H9 (cell line): Measurements from ENCODE around the gene TSPAN9. TPM values are rescaled to one million over a fixed set of nuclear protein-coding genes. Genes with fewer than 3 reads are reported as not detected.

Experiments
- DNase-seq: peaks from one replicate; pipeline ENCODE4 v3.0.0-alpha.2; 2017
- H2AFZ ChIP-seq: one replicate; pipeline ENCODE4 v1.6.1; 2013; ENCODE audit warnings: mild to moderate bottlenecking, low read length, control low read depth, moderate library complexity
- H2AK5ac ChIP-seq: 2 replicates; pipeline ENCODE4 v1.6.1; 2013; ENCODE audit warnings: low read length, control low read depth, mixed read lengths; ENCODE audit not compliant: insufficient read length
- H2BK120ac ChIP-seq: one replicate; pipeline ENCODE4 v1.6.1; 2013; ENCODE audit warnings: low read depth, mild to moderate bottlenecking, low read length, control low read depth, inconsistent platforms; ENCODE audit not compliant: poor library complexity, severe bottlenecking
- H2BK12ac ChIP-seq: 2 replicates; pipeline ENCODE4 v1.6.1; 2013; ENCODE audit warnings: low read length, control low read depth, mixed read lengths, low read depth; ENCODE audit not compliant: insufficient read length
- H2BK15ac ChIP-seq: 2 replicates; pipeline ENCODE4 v1.6.1; 2013; ENCODE audit warnings: low read depth, low read length, control low read depth
- H2BK20ac ChIP-seq: one replicate; pipeline ENCODE4 v1.6.1; 2013; ENCODE audit warnings: low read depth, mild to moderate bottlenecking, low read length, control low read depth, inconsistent platforms; ENCODE audit not compliant: poor library complexity, severe bottlenecking
- H2BK5ac ChIP-seq: 2 replicates; pipeline ENCODE4 v1.6.1; 2013; ENCODE audit warnings: low read length, control low read depth, mixed read lengths; ENCODE audit not compliant: insufficient read length
- H3K14ac ChIP-seq: 2 replicates; pipeline ENCODE4 v1.6.1; 2013; ENCODE audit warnings: low read length, control low read depth; ENCODE audit not compliant: insufficient read depth
- H3K18ac ChIP-seq: 2 replicates; pipeline ENCODE4 v1.6.1; 2013; ENCODE audit warnings: low read depth, mild to moderate bottlenecking, mixed read lengths, low read length, control low read depth; ENCODE audit not compliant: insufficient read length
- H3K23ac ChIP-seq: 2 replicates; pipeline ENCODE4 v1.6.1; 2013; ENCODE audit warnings: low read length, control low read depth, mixed read lengths, low read depth; ENCODE audit not compliant: insufficient read length
- H3K23me2 ChIP-seq: 2 replicates; pipeline ENCODE4 v1.6.1; 2013; ENCODE audit warnings: low read depth, mild to moderate bottlenecking, mixed read lengths, low read length, control low read depth; ENCODE audit not compliant: insufficient read length, poor library complexity, severe bottlenecking
- H3K27ac ChIP-seq: 2 replicates; pipeline ENCODE4 v1.5.1; 2013; ENCODE audit warnings: low read length, control low read depth, mixed read lengths, low read depth; ENCODE audit not compliant: insufficient read length
- H3K27me3 ChIP-seq: 2 replicates; pipeline ENCODE4 v1.6.1; 2013; ENCODE audit warnings: low read length, control low read depth, inconsistent platforms; ENCODE audit not compliant: insufficient read depth
- H3K4ac ChIP-seq: 2 replicates; pipeline ENCODE4 v1.6.1; 2013; ENCODE audit warnings: low read depth, mild to moderate bottlenecking, control low read depth, inconsistent platforms, low read length, moderate library complexity
- H3K4me1 ChIP-seq: 2 replicates; pipeline ENCODE4 v1.6.1; 2013; ENCODE audit warnings: low read length, control low read depth, inconsistent platforms; ENCODE audit not compliant: insufficient read depth
- H3K4me2 ChIP-seq: 2 replicates; pipeline ENCODE4 v1.6.1; 2013; ENCODE audit warnings: low read length, control low read depth, mixed read lengths; ENCODE audit not compliant: insufficient read length, insufficient read depth
- H3K56ac ChIP-seq: 2 replicates; pipeline ENCODE4 v1.6.1; 2013; ENCODE audit warnings: low read depth, mild to moderate bottlenecking, mixed read lengths, low read length, control low read depth; ENCODE audit not compliant: insufficient read length
- H3K79me1 ChIP-seq: 2 replicates; pipeline ENCODE4 v1.6.1; 2013; ENCODE audit warnings: low read depth, mild to moderate bottlenecking, moderate library complexity, low read length, control low read depth, inconsistent platforms; ENCODE audit not compliant: insufficient read depth, poor library complexity, severe bottlenecking
- H3K79me2 ChIP-seq: 2 replicates; pipeline ENCODE4 v1.6.1; 2013; ENCODE audit warnings: low read length, control low read depth, inconsistent platforms; ENCODE audit not compliant: insufficient read depth
- H3K9ac ChIP-seq: 2 replicates; pipeline ENCODE4 v1.6.1; 2013; ENCODE audit warnings: low read length, control low read depth, mixed read lengths; ENCODE audit not compliant: insufficient read length; ENCODE audit errors: extremely low read depth
- H3K9me3 ChIP-seq: one replicate; pipeline ENCODE4 v1.6.1; 2013; ENCODE audit warnings: low read depth, low read length, inconsistent platforms; ENCODE audit not compliant: control insufficient read depth
- H3T11ph ChIP-seq: one replicate; pipeline ENCODE4 v1.6.1; 2013; ENCODE audit warnings: mild to moderate bottlenecking, low read length, control low read depth, inconsistent platforms
- H4K20me1 ChIP-seq: one replicate; pipeline ENCODE4 v1.6.1; 2013; ENCODE audit not compliant: control insufficient read depth, insufficient read length, insufficient read depth
- H4K5ac ChIP-seq: 2 replicates; pipeline ENCODE4 v1.6.1; 2013; ENCODE audit warnings: low read depth, mild to moderate bottlenecking, mixed read lengths, low read length, control low read depth; ENCODE audit not compliant: insufficient read length
- H4K8ac ChIP-seq: replicated peaks from 2 replicates; pipeline ENCODE4 v1.6.1; 2013; ENCODE audit warnings: low read length, control low read depth, mixed read lengths, low read depth; ENCODE audit not compliant: insufficient read length
- H4K91ac ChIP-seq: 2 replicates; pipeline ENCODE4 v1.6.1; 2013; ENCODE audit warnings: low read depth, mild to moderate bottlenecking, moderate library complexity, mixed read lengths, low read length, control low read depth; ENCODE audit not compliant: insufficient read length
- H3K27ac Mint-ChIP-seq, 3 experiments: 2 replicates in 2 of 3; 3 replicates in 1 of 3; pipeline ENCODE4 v1.8.0; 2020 to 2021; ENCODE audit warnings: mixed read lengths in 3 of 3, mild to moderate bottlenecking in 1 of 3, moderate library complexity in 1 of 3
- H3K27me3 Mint-ChIP-seq: 2 replicates; pipeline ENCODE4 v1.8.0; 2021; ENCODE audit warnings: low read depth, mild to moderate bottlenecking, moderate library complexity, mixed read lengths
- H3K36me3 Mint-ChIP-seq, 3 experiments: 2 replicates in 2 of 3; 3 replicates in 1 of 3; pipeline ENCODE4 v1.8.0; 2020 to 2021; ENCODE audit warnings: low read depth in 3 of 3, mixed read lengths in 3 of 3; ENCODE audit not compliant: insufficient read depth in 1 of 3
- H3K4me1 Mint-ChIP-seq, 2 experiments: 2 replicates each; pipeline ENCODE4 v1.8.0; 2020; ENCODE audit warnings: mixed read lengths in 2 of 2
- H3K4me3 Mint-ChIP-seq, 2 experiments: 2 replicates in 1 of 2; 3 replicates in 1 of 2; pipeline ENCODE4 v1.8.0; 2020 to 2021; ENCODE audit warnings: mild to moderate bottlenecking in 2 of 2, mixed read lengths in 2 of 2, moderate library complexity in 1 of 2
- H3K9me3 Mint-ChIP-seq, 2 experiments: 2 replicates in 1 of 2; 3 replicates in 1 of 2; pipeline ENCODE4 v1.8.0; 2020; ENCODE audit warnings: mild to moderate bottlenecking in 2 of 2, mixed read lengths in 2 of 2, moderate library complexity in 1 of 2
- CTCF ChIP-seq: fragments of 200-600 bp; sonication (generic); conservative IDR thresholded peaks from 3 replicates; pipeline ENCODE4 v1.8.0; 2021; ENCODE audit warnings: antibody characterized with exemption, mild to moderate bottlenecking
- WGBS: extraction: QIAGEN DNeasy Blood & Tissue Kit; methylation state at CpG from one replicate; pipeline ENCODE4 v1.1.7; 2013; ENCODE audit warnings: missing lambda C conversion rate, low lambda C conversion rate, mixed read lengths; ENCODE audit not compliant: insufficient read length; ENCODE audit errors: extremely low coverage; 5-methylcytosine and 5-hydroxymethylcytosine counted together
- total RNA-seq: library from RNA; stranded (reverse); gene quantifications from 2 replicates; pipeline ENCODE4 v1.2.1, GENCODE V29; 2021

Gene TSPAN9
- total RNA-seq, 1 experiment from 2014 or later = 19.0 TPM

- Histone ChIP-seq H3K23me2 (no peaks in the 10 kb centered on the region), H3K14ac (no peak overlapping the region), H3K9ac (no peak overlapping the region), H3K23ac (no peak overlapping the region), H4K5ac (no peak overlapping the region), H4K91ac (no peak overlapping the region), H2BK15ac (no peak overlapping the region), H3K79me2 (no peaks in the 10 kb centered on the region), H3K27me3 (peaks cover 6% of the 10 kb centered on the region; the same call in 1 of the 2 replicates), H2BK120ac (no peak overlapping the region), H2BK20ac (no peak overlapping the region), H4K20me1 (no peaks in the 10 kb centered on the region), H3K4ac (no peak overlapping the region), H3K27ac (no peak overlapping the region), H3K18ac (no peak overlapping the region), H3K4me1 (peaks cover 1% of the 10 kb centered on the region; the same call in 1 of the 2 replicates), H2BK12ac (no peak overlapping the region), H2BK5ac (no peak overlapping the region), H3T11ph (no peak overlapping the region), H3K56ac (no peak overlapping the region), H3K79me1 (no peaks in the 10 kb centered on the region), H3K4me2 (no peak overlapping the region), H2AFZ (no peak overlapping the region), H2AK5ac (no peak overlapping the region), H4K8ac (no peak overlapping the region), H3K9me3 (no peaks in the 10 kb centered on the region)
- WGBS = no CpG with 5 or more reads among the region's 5 CpGs
- Mint-ChIP-seq H3K9me3 (no peaks in the 10 kb centered on the region), H3K36me3 (no peaks in the 10 kb centered on the region; a peak in 1 of 7 replicates), H3K4me1 (peaks cover 36 to 39% of the 10 kb centered on the region in 2 experiments), H3K4me3 (no peak overlapping the region), H3K27me3 (peaks cover 20% of the 10 kb centered on the region), H3K27ac (peak overlapping the region in 1 of 3 experiments; percentile 0; a peak in 1 of 7 replicates)
- no peak for TF ChIP-seq CTCF
- no peak for DNase-seq
Measured at GRCh38 chr12:3206536-3207072, 129.4 kb downstream of the TSPAN9 start.
